IMR-90 (cell line): ENCODE measurements around the gene SV2B. TPM values are rescaled to one million over a fixed set of nuclear protein-coding genes. Genes with fewer than 3 reads are reported as not detected.

Experiments
- ATAC-seq: fragments of 200-7000 bp; cut with Tn5 transposase; 2 replicates; pipeline ENCODE4 v1.9.1; 2020; ENCODE audit warnings: low read depth, mild to moderate bottlenecking, moderate library complexity
- BruUV-seq: library from RNA; stranded (reverse); fragments of 400-500 nt; replicated peaks from 2 replicates; lab custom pipeline; 2021; lab: Mats Ljungman, UMichigan
- CTCF ChIA-PET: fragments of 300-600 bp; formaldehyde crosslinking; extraction: SDS; loops from one replicate; lab custom pipeline; 2021; ENCODE audit warnings: antibody characterized with exemption; lab: Yijun Ruan, JAX
- POLR2A ChIA-PET: fragments of 300-600 bp; sonication (Branson Sonifier 250); formaldehyde crosslinking; loops from one replicate; lab custom pipeline; 2022; ENCODE audit warnings: antibody characterized with exemption; ENCODE audit not compliant: unreplicated experiment; lab: Charles Lee
- DNase-seq: peaks from one replicate; pipeline ENCODE4 v3.0.0; 2013
- H2AFZ ChIP-seq: replicated peaks from 2 replicates; pipeline ENCODE3; 2013; ENCODE audit warnings: low read length, mild to moderate bottlenecking; ENCODE audit not compliant: poor library complexity
- H2AK5ac ChIP-seq: 2 replicates; pipeline ENCODE4 v1.6.1; 2013; ENCODE audit warnings: low read depth, low read length, inconsistent platforms
- H2AK9ac ChIP-seq: replicated peaks from 2 replicates; pipeline ENCODE3; 2013; ENCODE audit warnings: mild to moderate bottlenecking, low read depth, low read length, moderate library complexity; ENCODE audit not compliant: poor library complexity
- H2BK120ac ChIP-seq: 2 replicates; pipeline ENCODE4 v1.6.1; 2013; ENCODE audit warnings: low read depth, low read length, inconsistent platforms
- H2BK15ac ChIP-seq: 3 replicates; pipeline ENCODE4 v1.6.1; 2013; ENCODE audit warnings: low read depth, low read length, inconsistent platforms
- H2BK20ac ChIP-seq: 2 replicates; pipeline ENCODE4 v1.6.1; 2013; ENCODE audit warnings: low read depth, mild to moderate bottlenecking, inconsistent platforms, low read length, moderate library complexity
- H2BK5ac ChIP-seq: 2 replicates; pipeline ENCODE4 v1.6.1; 2013; ENCODE audit warnings: mild to moderate bottlenecking, low read depth, low read length, inconsistent platforms; ENCODE audit not compliant: poor library complexity, severe bottlenecking
- H3K14ac ChIP-seq: replicated peaks from 2 replicates; pipeline ENCODE4 v1.6.1; 2013; ENCODE audit warnings: low read depth, low read length, inconsistent platforms
- H3K18ac ChIP-seq: 2 replicates; pipeline ENCODE4 v1.6.1; 2013; ENCODE audit warnings: low read depth, low read length, control low read depth
- H3K23ac ChIP-seq: 2 replicates; pipeline ENCODE4 v1.6.1; 2013; ENCODE audit warnings: low read depth, low read length, inconsistent platforms
- H3K27ac ChIP-seq: 2 replicates; pipeline ENCODE4 v1.5.1; 2013; ENCODE audit warnings: mild to moderate bottlenecking, control low read depth, low read length; ENCODE audit not compliant: insufficient read depth
- H3K27me3 ChIP-seq: 2 replicates; pipeline ENCODE4 v1.6.1; 2013; ENCODE audit warnings: low read length; ENCODE audit not compliant: control insufficient read depth, insufficient read depth
- H3K36me3 ChIP-seq: 2 replicates; pipeline ENCODE4 v1.6.1; 2013; ENCODE audit warnings: low read length, mixed read lengths; ENCODE audit not compliant: control insufficient read depth, insufficient read depth
- H3K4ac ChIP-seq: 2 replicates; pipeline ENCODE4 v1.6.1; 2013; ENCODE audit warnings: low read depth, low read length, inconsistent platforms
- H3K4me1 ChIP-seq: 2 replicates; pipeline ENCODE4 v1.6.1; 2013; ENCODE audit warnings: low read length, mixed read lengths; ENCODE audit not compliant: control insufficient read depth, insufficient read depth
- H3K4me2 ChIP-seq: 2 replicates; pipeline ENCODE4 v1.6.1; 2013; ENCODE audit warnings: low read depth, mild to moderate bottlenecking, control low read depth, low read length, moderate library complexity
- H3K4me3 ChIP-seq: 2 replicates; pipeline ENCODE4 v1.5.1; 2013; ENCODE audit warnings: low read depth, mild to moderate bottlenecking, control low read depth, low read length, moderate library complexity; ENCODE audit not compliant: insufficient read depth
- H3K56ac ChIP-seq: 2 replicates; pipeline ENCODE4 v1.6.1; 2013; ENCODE audit warnings: low read length, inconsistent platforms; ENCODE audit not compliant: insufficient read depth; ENCODE audit errors: extremely low read depth
- H3K79me1 ChIP-seq, 2 experiments: 2 replicates each; pipeline ENCODE4 v1.6.1; 2013; ENCODE audit warnings: low read length in 2 of 2, inconsistent platforms in 1 of 2, low read depth in 1 of 2
- H3K9ac ChIP-seq: 2 replicates; pipeline ENCODE4 v1.6.1; 2013; ENCODE audit warnings: low read depth, low read length, control low read depth
- H3K9me1 ChIP-seq: 2 replicates; pipeline ENCODE4 v1.6.1; 2013; ENCODE audit warnings: low read length, inconsistent platforms; ENCODE audit not compliant: insufficient read depth
- H3K9me3 ChIP-seq: 2 replicates; pipeline ENCODE4 v1.6.1; 2013; ENCODE audit warnings: low read length; ENCODE audit not compliant: control insufficient read depth, insufficient read depth
- H4K20me1 ChIP-seq: 2 replicates; pipeline ENCODE4 v1.6.1; 2013; ENCODE audit warnings: low read length, inconsistent platforms; ENCODE audit not compliant: insufficient read depth
- H4K5ac ChIP-seq: 2 replicates; pipeline ENCODE4 v1.6.1; 2013; ENCODE audit warnings: mild to moderate bottlenecking, low read depth, low read length, control low read depth
- H4K8ac ChIP-seq, 2 experiments: 2 replicates each; pipeline ENCODE4 v1.6.1; 2013; ENCODE audit warnings: low read depth in 2 of 2, low read length in 2 of 2, control low read depth in 1 of 2, inconsistent platforms in 1 of 2
- H4K91ac ChIP-seq: 2 replicates; pipeline ENCODE4 v1.6.1; 2013; ENCODE audit warnings: low read depth, low read length, inconsistent platforms; ENCODE audit not compliant: insufficient read depth
- BHLHE40 ChIP-seq: fragments of 150-350 bp; IDR thresholded peaks from 2 replicates; pipeline ENCODE4 v1.6.1; 2016; ENCODE audit warnings: mild to moderate bottlenecking, low read depth, low read length
- CEBPB ChIP-seq: IDR thresholded peaks from 2 replicates; pipeline ENCODE4 v1.6.1; 2012; ENCODE audit warnings: low read depth, low read length, improper control_type of control experiment
- CHD1 ChIP-seq: IDR thresholded peaks from 2 replicates; pipeline ENCODE4 v1.6.1; 2012; ENCODE audit warnings: low read depth, low read length, improper control_type of control experiment
- FOS ChIP-seq: fragments of 150-350 bp; IDR thresholded peaks from 2 replicates; pipeline ENCODE4 v1.6.1; 2016; ENCODE audit warnings: low read depth, low read length
- MAFK ChIP-seq: IDR thresholded peaks from 2 replicates; pipeline ENCODE4 v1.6.1; 2012; ENCODE audit warnings: low read depth, low read length, improper control_type of control experiment
- MAZ ChIP-seq: IDR thresholded peaks from 2 replicates; pipeline ENCODE4 v1.6.1; 2012; ENCODE audit warnings: low read depth, mild to moderate bottlenecking, low read length, improper control_type of control experiment, moderate library complexity, borderline replicate concordance
- MXI1 ChIP-seq: IDR thresholded peaks from 2 replicates; pipeline ENCODE4 v1.6.1; 2012; ENCODE audit warnings: low read depth, mild to moderate bottlenecking, low read length, moderate library complexity, borderline replicate concordance
- NFE2L2 ChIP-seq: fragments of 150-350 bp; IDR thresholded peaks from 2 replicates; pipeline ENCODE4 v1.6.1; 2016; ENCODE audit warnings: low read depth, mild to moderate bottlenecking, low read length
- POLR2A ChIP-seq: IDR thresholded peaks from 2 replicates; pipeline ENCODE4 v1.6.1; 2012; ENCODE audit warnings: mild to moderate bottlenecking, low read depth, low read length
- RAD21 ChIP-seq: IDR thresholded peaks from 2 replicates; pipeline ENCODE4 v1.6.1; 2012; ENCODE audit warnings: low read length, improper control_type of control experiment
- RCOR1 ChIP-seq: IDR thresholded peaks from 2 replicates; pipeline ENCODE4 v1.6.1; 2012; ENCODE audit warnings: mild to moderate bottlenecking, low read length, improper control_type of control experiment; ENCODE audit not compliant: insufficient replicate concordance
- RFX5 ChIP-seq: IDR thresholded peaks from 2 replicates; pipeline ENCODE4 v1.8.0; 2012; ENCODE audit warnings: low read depth, mild to moderate bottlenecking, low read length, moderate library complexity
- SMC3 ChIP-seq: fragments of 150-350 bp; IDR thresholded peaks from 2 replicates; pipeline ENCODE4 v1.6.1; 2016; ENCODE audit warnings: low read depth, mild to moderate bottlenecking, antibody characterized with exemption, low read length, moderate library complexity
- WGBS, 2 experiments: methylation state at CpG; one replicate each; pipeline versions ENCODE4 v1.1.5 to v1.1.7; 2013; ENCODE audit warnings: missing lambda C conversion rate in 2 of 2; ENCODE audit not compliant: insufficient read length in 1 of 2; ENCODE audit errors: extremely low coverage in 2 of 2; 5-methylcytosine and 5-hydroxymethylcytosine counted together
- dilution Hi-C: fragments of 300-500 bp; cut with HindIII; formaldehyde crosslinking; loops from one replicate; pipeline ENCODE4 v1.14.3; 2018; ENCODE audit warnings: low sequenced_read_pairs; ENCODE audit not compliant: unreplicated experiment
- in situ Hi-C: fragments of 300-500 bp; cut with MboI; formaldehyde crosslinking; loops from 3 replicates; pipeline ENCODE4 v1.14.3; 2019; ENCODE audit warnings: low sequenced_read_pairs, inconsistent platforms, mixed read lengths
- intact Hi-C: fragments of 100-400 bp; cut with micrococcal nuclease; formaldehyde crosslinking; loops from 2 replicates; pipeline ENCODE4 v1.10.0; 2022
- polyA plus RNA-seq, 3 experiments: library from polyadenylated mRNA; depleted of rRNA; stranded (reverse); fragments of >200 nt; gene quantifications; 2 replicates each; pipeline ENCODE4 v1.2.3, GENCODE V29; 2012; ENCODE audit warnings: low replicate concordance in 1 of 3
- total RNA-seq: library from RNA; depleted of rRNA; stranded (reverse); fragments of >200 nt; gene quantifications from 2 replicates; pipeline ENCODE4 v1.2.3, GENCODE V29; 2012
- TF ChIP-seq, protein P1 (sequence below): fragments of 150-350 bp; IDR thresholded peaks from 2 replicates; pipeline ENCODE4 v1.6.1; 2017; ENCODE audit warnings: mild to moderate bottlenecking, antibody characterized with exemption, low read length, low read depth
- TF ChIP-seq, protein P2 (sequence below): fragments of 150-350 bp; IDR thresholded peaks from 2 replicates; pipeline ENCODE4 v1.6.1; 2016; ENCODE audit warnings: low read depth, mild to moderate bottlenecking, low read length, moderate library complexity, borderline replicate concordance
- TF ChIP-seq, protein P3 (sequence below): conservative IDR thresholded peaks from 2 replicates; pipeline ENCODE4 v1.5.1; 2012; ENCODE audit warnings: mild to moderate bottlenecking, low read depth, low read length, improper control_type of control experiment

The SV2B gene
- total and polyA plus RNA-seq, 2 of the 4 experiments (the other 2 are of a cell fraction) = not detected

DNA sequence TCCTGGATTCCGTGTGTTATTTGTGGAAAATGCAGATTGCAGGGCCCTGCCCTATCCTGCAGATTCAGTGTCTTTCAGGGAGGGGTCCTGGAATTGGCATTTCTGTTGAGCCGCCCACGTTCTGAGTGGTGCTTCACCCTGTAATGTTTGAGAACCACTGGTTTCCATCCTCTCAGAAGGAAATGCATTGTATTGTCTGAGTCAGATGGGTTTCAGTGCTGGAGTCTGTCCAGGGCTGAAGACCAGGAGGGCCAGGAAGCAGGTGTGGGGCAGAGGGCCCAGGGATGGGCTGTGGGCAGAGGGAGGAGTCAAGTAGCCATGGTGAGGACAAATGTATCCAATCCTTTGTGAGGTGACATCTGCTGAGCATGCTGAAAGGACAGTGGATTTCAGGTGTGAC is 123.8 kb downstream of the SV2B start:
- no TSS peak for BruUV-seq
- Histone ChIP-seq H4K20me1 (no peaks in the 10 kb centered on the region), H3K27me3 (no peaks in the 10 kb centered on the region; the same call in 1 of the 2 replicates), H3K36me3 (no peaks in the 10 kb centered on the region), H3K27ac (no peak overlapping the region), H2AFZ (no peak overlapping the region), H3K79me1 (no peaks in the 10 kb centered on the region), H3K4ac (no peak overlapping the region), H3K4me2 (no peak overlapping the region), H4K5ac (no peak overlapping the region), H3K23ac (no peak overlapping the region), H3K4me1 (no peaks in the 10 kb centered on the region), H2BK15ac (no peak overlapping the region), H2AK5ac (no peak overlapping the region), H3K4me3 (no peak overlapping the region), H2BK120ac (no peak overlapping the region), H2BK20ac (no peak overlapping the region), H4K8ac (no peak overlapping the region), H3K9ac (no peak overlapping the region), H2AK9ac (no peak overlapping the region), H2BK5ac (no peak overlapping the region), H3K18ac (no peak overlapping the region), H4K91ac (no peak overlapping the region), H3K9me3 (no peaks in the 10 kb centered on the region), H3K14ac (no peak overlapping the region), H3K56ac (no peak overlapping the region), H3K9me1 (no peaks in the 10 kb centered on the region)
- ChIA-PET POLR2A (no interaction called here), CTCF (interaction anchor here (0.8 kb wide), 1 partner anchor 158 kb away, joined by 3 read pairs; no protein-coding TSS in a partner anchor)
- no peak for DNase-seq
- WGBS, 2 experiments = 82% methylated on average over 2 of the region's 3 CpGs; no CpG with 5 or more reads in 1 of the 2 experiments
- no peak for ATAC-seq
- dilution Hi-C loops (no loop called here), intact Hi-C loops (loop anchor here (1.0 to 2.0 kb wide), 2 partner anchors 168 to 267 kb away; no protein-coding TSS in a partner anchor), in situ Hi-C loops (loop anchor here (5.0 kb wide), 1 partner anchor 167 kb away; no protein-coding TSS in a partner anchor)
- TF ChIP-seq MXI1 (no peak), MAFK (no peak), NFE2L2 (no peak), BHLHE40 (no peak), FOS (no peak), POLR2A (no peak), RCOR1 (no peak), MAZ (no peak), RAD21 (no peak), CHD1 (no peak), RFX5 (no peak), SMC3 (no peak), CEBPB (no peak)
- TF ChIP-seq, protein P1, sequence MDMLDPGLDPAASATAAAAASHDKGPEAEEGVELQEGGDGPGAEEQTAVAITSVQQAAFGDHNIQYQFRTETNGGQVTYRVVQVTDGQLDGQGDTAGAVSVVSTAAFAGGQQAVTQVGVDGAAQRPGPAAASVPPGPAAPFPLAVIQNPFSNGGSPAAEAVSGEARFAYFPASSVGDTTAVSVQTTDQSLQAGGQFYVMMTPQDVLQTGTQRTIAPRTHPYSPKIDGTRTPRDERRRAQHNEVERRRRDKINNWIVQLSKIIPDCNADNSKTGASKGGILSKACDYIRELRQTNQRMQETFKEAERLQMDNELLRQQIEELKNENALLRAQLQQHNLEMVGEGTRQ = no peak
- TF ChIP-seq, protein P2, sequence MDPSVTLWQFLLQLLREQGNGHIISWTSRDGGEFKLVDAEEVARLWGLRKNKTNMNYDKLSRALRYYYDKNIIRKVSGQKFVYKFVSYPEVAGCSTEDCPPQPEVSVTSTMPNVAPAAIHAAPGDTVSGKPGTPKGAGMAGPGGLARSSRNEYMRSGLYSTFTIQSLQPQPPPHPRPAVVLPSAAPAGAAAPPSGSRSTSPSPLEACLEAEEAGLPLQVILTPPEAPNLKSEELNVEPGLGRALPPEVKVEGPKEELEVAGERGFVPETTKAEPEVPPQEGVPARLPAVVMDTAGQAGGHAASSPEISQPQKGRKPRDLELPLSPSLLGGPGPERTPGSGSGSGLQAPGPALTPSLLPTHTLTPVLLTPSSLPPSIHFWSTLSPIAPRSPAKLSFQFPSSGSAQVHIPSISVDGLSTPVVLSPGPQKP = no peak
- TF ChIP-seq, protein P3, sequence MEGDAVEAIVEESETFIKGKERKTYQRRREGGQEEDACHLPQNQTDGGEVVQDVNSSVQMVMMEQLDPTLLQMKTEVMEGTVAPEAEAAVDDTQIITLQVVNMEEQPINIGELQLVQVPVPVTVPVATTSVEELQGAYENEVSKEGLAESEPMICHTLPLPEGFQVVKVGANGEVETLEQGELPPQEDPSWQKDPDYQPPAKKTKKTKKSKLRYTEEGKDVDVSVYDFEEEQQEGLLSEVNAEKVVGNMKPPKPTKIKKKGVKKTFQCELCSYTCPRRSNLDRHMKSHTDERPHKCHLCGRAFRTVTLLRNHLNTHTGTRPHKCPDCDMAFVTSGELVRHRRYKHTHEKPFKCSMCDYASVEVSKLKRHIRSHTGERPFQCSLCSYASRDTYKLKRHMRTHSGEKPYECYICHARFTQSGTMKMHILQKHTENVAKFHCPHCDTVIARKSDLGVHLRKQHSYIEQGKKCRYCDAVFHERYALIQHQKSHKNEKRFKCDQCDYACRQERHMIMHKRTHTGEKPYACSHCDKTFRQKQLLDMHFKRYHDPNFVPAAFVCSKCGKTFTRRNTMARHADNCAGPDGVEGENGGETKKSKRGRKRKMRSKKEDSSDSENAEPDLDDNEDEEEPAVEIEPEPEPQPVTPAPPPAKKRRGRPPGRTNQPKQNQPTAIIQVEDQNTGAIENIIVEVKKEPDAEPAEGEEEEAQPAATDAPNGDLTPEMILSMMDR = no peak
